ENCODE measurements around the gene RPL7A. TPM values are rescaled to one million over a fixed set of nuclear protein-coding genes. Genes with fewer than 3 reads are reported as not detected.
"Not testable (repeated sequence)": the region's sequence is repeated elsewhere in the genome, so short reads cannot be mapped to it uniquely, and the experiment has no call there.

The RPL7A gene
- total and polyA plus RNA-seq, 7 donors: 1,013 to 3,403 (median 1,526) TPM

DNA sequence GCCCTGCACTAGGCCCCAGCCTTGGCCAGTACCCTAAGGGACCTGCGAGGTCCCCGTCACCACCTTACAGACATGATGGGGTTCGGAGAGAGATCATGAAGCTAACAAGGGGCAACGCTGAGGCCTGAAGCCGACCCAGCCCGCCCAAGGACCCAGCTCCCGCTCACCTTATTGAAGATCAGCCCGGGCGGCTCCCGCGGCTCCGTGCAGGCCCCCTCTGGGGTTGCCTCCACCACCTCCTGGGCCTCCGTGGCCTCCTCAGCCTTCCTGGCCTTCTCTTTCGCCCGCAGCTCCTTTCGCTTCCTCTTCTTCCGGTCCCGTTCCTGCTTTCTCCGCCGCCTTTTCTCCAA, 15.7 kb upstream of the RPL7A start:
- WGBS, 3 donors: 85 to 93% (median 90%) methylated on average over 20 of the region's 20 CpGs
- no peak overlapping the region for H3K4me3 ChIP-seq
- no peak overlapping the region for H3K27ac ChIP-seq
- intact Hi-C loops (cut with DNase I): loop anchor here (5.0 to 10.0 kb wide), 3 partner anchors 145 to 288 kb away; partner anchors contain the start of gene SLC2A6 (in 1 of the 2)
- no peaks in the 10 kb centered on the region for H3K27me3 ChIP-seq (ENCODE audit: insufficient read depth in 3 of 3, low read length in 2 of 3)
- TF ChIP-seq, protein P1, sequence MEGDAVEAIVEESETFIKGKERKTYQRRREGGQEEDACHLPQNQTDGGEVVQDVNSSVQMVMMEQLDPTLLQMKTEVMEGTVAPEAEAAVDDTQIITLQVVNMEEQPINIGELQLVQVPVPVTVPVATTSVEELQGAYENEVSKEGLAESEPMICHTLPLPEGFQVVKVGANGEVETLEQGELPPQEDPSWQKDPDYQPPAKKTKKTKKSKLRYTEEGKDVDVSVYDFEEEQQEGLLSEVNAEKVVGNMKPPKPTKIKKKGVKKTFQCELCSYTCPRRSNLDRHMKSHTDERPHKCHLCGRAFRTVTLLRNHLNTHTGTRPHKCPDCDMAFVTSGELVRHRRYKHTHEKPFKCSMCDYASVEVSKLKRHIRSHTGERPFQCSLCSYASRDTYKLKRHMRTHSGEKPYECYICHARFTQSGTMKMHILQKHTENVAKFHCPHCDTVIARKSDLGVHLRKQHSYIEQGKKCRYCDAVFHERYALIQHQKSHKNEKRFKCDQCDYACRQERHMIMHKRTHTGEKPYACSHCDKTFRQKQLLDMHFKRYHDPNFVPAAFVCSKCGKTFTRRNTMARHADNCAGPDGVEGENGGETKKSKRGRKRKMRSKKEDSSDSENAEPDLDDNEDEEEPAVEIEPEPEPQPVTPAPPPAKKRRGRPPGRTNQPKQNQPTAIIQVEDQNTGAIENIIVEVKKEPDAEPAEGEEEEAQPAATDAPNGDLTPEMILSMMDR (IDR thresholded peaks at IDR 0.05): no peak
- ATAC-seq (no peak), DNase-seq (peak in 1 of 2 donors; percentile 42)
- H3K9me3 ChIP-seq: no peaks in the 10 kb centered on the region
- H3K4me1 ChIP-seq: peaks cover 11% of the 10 kb centered on the region
- peaks cover 8 to 57% of the 10 kb centered on the region in 2 donors for H3K36me3 ChIP-seq (ENCODE audit: insufficient read depth in 1 of 2, low read depth in 1 of 2)

DNA sequence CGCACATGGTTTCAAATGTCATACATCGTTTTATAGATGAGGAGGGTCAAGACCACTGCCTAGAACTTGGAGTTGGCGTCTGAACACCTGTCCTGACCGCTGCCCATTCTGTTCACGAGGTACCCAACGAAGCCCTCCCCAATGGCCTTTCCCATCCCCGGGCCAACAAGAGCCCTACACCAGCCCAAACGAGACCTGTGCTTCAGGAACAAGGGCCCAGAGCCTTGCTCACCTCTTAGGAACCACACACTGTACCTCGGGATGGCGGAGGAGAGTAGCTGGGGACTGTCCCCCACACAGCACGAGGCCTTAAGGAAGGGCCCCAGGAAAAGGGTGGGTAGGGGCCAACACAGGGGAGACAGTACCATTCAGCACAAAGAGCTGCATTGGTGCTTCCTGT, 15.0 kb upstream of the RPL7A start:
- Histone ChIP-seq H3K4me3 (no peak overlapping the region), H3K4me1 (peaks cover 11% of the 10 kb centered on the region), H3K36me3 (ENCODE audit: insufficient read depth in 1 of 2, low read depth in 1 of 2) (peaks cover 8 to 57% of the 10 kb centered on the region in 2 donors), H3K27ac (no peak overlapping the region), H3K27me3 (ENCODE audit: insufficient read depth in 3 of 3, low read length in 2 of 3) (no peaks in the 10 kb centered on the region), H3K9me3 (no peaks in the 10 kb centered on the region)
- ATAC-seq (no peak), DNase-seq (no peak)
- intact Hi-C loops (cut with DNase I): loop anchor here (5.0 to 10.0 kb wide), 3 partner anchors 144 to 288 kb away; partner anchors contain the start of gene SLC2A6 (in 1 of the 2)
- TF ChIP-seq, protein P1 (IDR thresholded peaks at IDR 0.05): no peak
- 86 to 87% (median 86%) methylated on average over 11 of the region's 11 CpGs for WGBS, 3 donors

DNA sequence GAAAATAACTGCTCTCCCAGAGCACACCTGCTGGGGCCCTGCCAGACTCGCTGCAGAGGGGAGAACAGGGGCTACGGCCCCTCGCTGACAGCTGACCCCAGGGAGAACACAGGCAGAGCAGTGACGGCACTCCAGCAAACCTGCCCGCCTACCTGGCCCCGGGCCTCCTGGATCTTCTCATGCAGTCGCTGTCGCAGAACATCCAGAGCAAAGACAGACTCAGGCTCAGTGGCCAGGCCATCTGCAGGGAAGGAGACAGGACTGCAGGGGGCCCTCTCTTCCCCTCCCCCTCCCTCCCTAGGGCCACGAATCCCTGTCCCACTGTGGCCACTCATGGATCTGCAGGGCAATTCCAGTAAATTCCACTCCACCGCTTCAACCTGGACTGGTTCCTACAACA, 14.5 kb upstream of the RPL7A start:
- Histone ChIP-seq H3K4me1 (peaks cover 11% of the 10 kb centered on the region), H3K36me3 (ENCODE audit: insufficient read depth in 1 of 2, low read depth in 1 of 2) (peaks cover 8 to 58% of the 10 kb centered on the region in 2 donors), H3K27me3 (ENCODE audit: insufficient read depth in 3 of 3, low read length in 2 of 3) (no peaks in the 10 kb centered on the region), H3K9me3 (no peaks in the 10 kb centered on the region), H3K4me3 (no peak overlapping the region), H3K27ac (no peak overlapping the region)
- TF ChIP-seq, protein P1 (IDR thresholded peaks at IDR 0.05): no peak
- WGBS, 3 donors: 87 to 97% (median 89%) methylated on average over 9 to 10 of the region's 10 CpGs
- no peak for ATAC-seq
- DNase-seq: peak in 1 of 2 donors; percentile 34
- intact Hi-C loops (cut with DNase I): loop anchor here (5.0 to 10.0 kb wide), 3 partner anchors 144 to 289 kb away; partner anchors contain the start of gene SLC2A6 (in 1 of the 2)

DNA sequence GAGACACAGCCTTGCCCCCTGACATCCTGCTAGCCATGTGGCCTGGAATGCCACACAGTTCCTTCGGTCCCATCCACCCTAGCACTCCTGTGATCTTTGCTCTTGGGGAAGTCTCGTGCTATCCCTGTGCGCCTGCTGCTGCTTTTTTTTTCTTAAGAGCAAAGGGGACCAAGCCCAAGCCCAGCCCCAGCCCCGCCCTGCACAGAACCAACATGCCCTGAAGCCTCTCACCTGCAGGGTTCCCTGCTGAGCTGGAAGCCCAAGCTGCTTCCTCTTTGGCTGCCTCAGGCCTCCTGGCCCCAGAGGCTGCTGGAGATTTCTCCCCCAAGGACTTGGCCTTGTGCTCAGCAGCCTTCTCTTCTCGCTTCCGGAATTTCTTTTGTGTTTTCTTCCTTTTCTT, 13.9 kb upstream of the RPL7A start:
- DNase-seq: peak in 1 of 2 donors; percentile 43
- ATAC-seq: no peak
- Histone ChIP-seq H3K36me3 (ENCODE audit: insufficient read depth in 1 of 2, low read depth in 1 of 2) (peaks cover 8 to 64% of the 10 kb centered on the region in 2 donors), H3K9me3 (no peaks in the 10 kb centered on the region), H3K4me1 (peaks cover 16% of the 10 kb centered on the region), H3K4me3 (no peak overlapping the region), H3K27ac (no peak overlapping the region), H3K27me3 (ENCODE audit: insufficient read depth in 3 of 3, low read length in 2 of 3) (no peaks in the 10 kb centered on the region)
- intact Hi-C loops (cut with DNase I): loop anchor here (5.0 to 10.0 kb wide), 3 partner anchors 143 to 289 kb away; partner anchors contain the start of gene SLC2A6 (in 1 of the 2)
- TF ChIP-seq, protein P1 (IDR thresholded peaks at IDR 0.05): no peak
- 88 to 94% (median 91%) methylated on average over 6 of the region's 6 CpGs for WGBS, 3 donors

- Histone ChIP-seq H3K4me3 (peak overlapping the region; percentile 87), H3K36me3 (ENCODE audit: insufficient read depth in 1 of 2, low read depth in 1 of 2) (peaks cover 11 to 66% of the 10 kb centered on the region in 2 donors), H3K4me1 (peaks cover 23% of the 10 kb centered on the region)
- DNase-seq: peak in 1 of 2 donors; percentile 25
- H3K27me3 ChIP-seq (ENCODE audit: insufficient read depth in 3 of 3, low read length in 2 of 3); H3K27ac ChIP-seq; ATAC-seq; H3K9me3 ChIP-seq: not testable (repeated sequence)
- 81 to 85% (median 83%) methylated on average over 11 of the region's 11 CpGs for WGBS, 3 donors
- intact Hi-C loops (cut with DNase I): loop anchor here (5.0 to 10.0 kb wide), 4 partner anchors 42 to 290 kb away; partner anchors contain the start of genes SLC2A6 (in 1 of the 2), STKLD1 (in 1 of the 2) and SURF4 (in 1 of the 2)
Observed at GRCh38 chr9:133334888-133335287, 13.1 kb upstream of the RPL7A start.
